GM12864 (cell line): ENCODE data around the gene CD63.

Source experiments
- DNase-seq: peaks from one replicate; pipeline ENCODE4 v3.0.0-alpha.2; 2011; ENCODE audit warnings: low read depth
- H3K4me3 ChIP-seq: 2 replicates; pipeline ENCODE4 v1.5.1; 2011; ENCODE audit warnings: mild to moderate bottlenecking, low read depth, low read length, control low read depth
- CTCF ChIP-seq: IDR thresholded peaks from 2 replicates; pipeline ENCODE4 v1.5.1; 2011; ENCODE audit warnings: low read depth, mild to moderate bottlenecking, moderate library complexity, low read length, control low read depth, inconsistent platforms; ENCODE audit errors: missing control alignments

Gene CD63

GRCh38 chr12:55732288-55732687, 3.5 kb upstream of the CD63 start:
- no peak for DNase-seq
- H3K4me3 ChIP-seq = no peak overlapping the region
- TF ChIP-seq CTCF = no peak

- H3K4me3 ChIP-seq = peak overlapping the region; percentile 75
- DNase-seq = no peak
- TF ChIP-seq CTCF = peak; percentile 8
Measured at GRCh38 chr12:55729819-55730818, 1.3 kb upstream of the CD63 start.

GRCh38 chr12:55728186-55728938, 447 bp downstream of the CD63 start:
- H3K4me3 ChIP-seq = peak overlapping the region; percentile 75
- DNase-seq = no peak
- TF ChIP-seq CTCF = no peak

- no peak for TF ChIP-seq CTCF
- DNase-seq = no peak
- peak overlapping the region; percentile 75 for H3K4me3 ChIP-seq
Measured at GRCh38 chr12:55727643-55728185, 1.1 kb downstream of the CD63 start.

- no peak overlapping the region for H3K4me3 ChIP-seq
- no peak for TF ChIP-seq CTCF
Measured at GRCh38 chr12:55726971-55727370, 1.8 kb downstream of the CD63 start.

GRCh38 chr12:55725556-55725955, 3.3 kb downstream of the CD63 start:
- H3K4me3 ChIP-seq = no peak overlapping the region
- no peak for DNase-seq
- no peak for TF ChIP-seq CTCF

More at GRCh38 chr12:55726971-55727370, 1.8 kb downstream of the CD63 start:
- DNase-seq = no peak
